ENCODE data around the gene C6orf47. TPM values are rescaled to one million over a fixed set of nuclear protein-coding genes. Genes with fewer than 3 reads are reported as not detected.
A peak's percentile ranks its signal among the peaks of the same experiment; 100 is the strongest.

The C6orf47 gene
- polyA plus RNA-seq, 4 donors: 20.0 to 22.5 (median 20.7) TPM

DNA sequence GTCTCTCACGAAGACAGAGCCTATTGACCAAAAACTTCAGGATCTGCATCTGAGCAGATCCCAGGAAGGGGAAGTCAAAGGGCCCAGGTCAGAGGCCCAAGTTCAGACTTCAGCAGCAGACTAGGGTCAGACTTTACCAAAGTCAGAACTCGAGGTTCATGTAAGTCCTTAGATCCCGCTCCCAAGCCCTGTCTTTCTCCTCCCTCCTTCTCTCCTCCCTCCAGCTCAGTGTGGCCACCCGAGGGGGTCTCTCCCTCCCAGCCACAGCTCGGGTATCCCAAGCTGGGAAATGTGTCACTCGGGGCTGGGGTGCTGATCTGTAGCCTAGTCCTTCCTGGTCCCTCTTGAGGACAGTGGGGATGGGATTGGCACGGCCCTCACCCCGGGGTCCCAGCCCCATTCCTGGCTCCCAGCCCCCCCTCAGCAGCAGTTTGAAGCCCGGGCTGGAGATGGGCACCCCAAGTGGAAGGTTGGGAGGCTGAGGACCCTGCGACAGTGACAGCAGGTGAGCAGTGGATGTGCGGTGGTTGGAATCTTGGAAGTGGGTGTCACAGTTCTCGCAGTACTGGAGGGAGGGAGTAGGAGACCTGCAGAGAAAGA, 1.6 kb upstream of the C6orf47 start:
- DNase-seq (ENCODE audit: low read depth in 4 of 4, low spot score in 3 of 4): no peak

DNA sequence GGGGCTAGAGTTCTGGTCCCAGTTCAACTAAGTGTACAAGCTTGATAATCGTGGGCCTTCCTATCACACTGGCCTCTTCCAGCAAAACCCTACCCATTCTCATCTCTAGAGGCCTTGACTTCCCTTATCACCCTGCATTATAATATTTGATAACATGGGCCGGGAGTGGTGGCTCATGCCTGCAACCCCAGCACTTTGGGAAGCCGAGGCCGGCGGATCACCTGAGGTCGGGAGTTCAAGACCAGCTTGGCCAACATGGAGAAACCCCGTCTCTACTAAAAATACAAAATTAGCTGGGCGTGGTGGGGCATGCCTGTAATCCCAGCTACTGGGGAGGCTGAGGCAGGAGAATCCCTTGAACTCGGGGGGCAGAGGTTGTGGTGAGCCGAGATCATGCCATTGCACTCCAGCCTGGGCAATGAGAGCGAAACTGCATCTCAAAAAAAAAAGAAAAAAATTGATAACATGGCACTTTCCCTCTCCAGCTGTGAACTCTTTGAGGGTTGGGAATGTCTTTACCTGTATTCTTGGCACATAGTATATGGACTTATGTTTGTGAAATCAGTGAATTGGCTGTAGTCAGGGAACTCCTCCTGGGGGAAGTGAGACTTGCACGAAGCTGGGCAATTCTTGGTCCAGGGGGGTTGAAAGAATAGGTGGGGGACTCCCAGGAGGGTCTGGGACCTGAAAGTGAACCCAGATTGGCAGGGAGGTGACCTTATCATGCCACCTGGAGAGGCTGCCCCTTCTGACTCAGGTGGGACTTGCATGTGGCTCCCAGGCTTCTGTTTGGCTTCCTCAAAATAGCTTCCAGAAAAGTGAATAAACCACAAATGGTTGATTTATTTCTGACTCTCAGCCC, 915 bp upstream of the C6orf47 start:
- DNase-seq (ENCODE audit: low read depth in 4 of 4, low spot score in 3 of 4): no peak

GRCh38 chr6:31659649-31660380, 763 bp downstream of the C6orf47 start:
- DNase-seq (ENCODE audit: low read depth in 4 of 4, low spot score in 3 of 4): no peak

GRCh38 chr6:31658983-31659648, 1.5 kb downstream of the C6orf47 start:
- no peak for DNase-seq (ENCODE audit: low read depth in 4 of 4, low spot score in 3 of 4)

DNA sequence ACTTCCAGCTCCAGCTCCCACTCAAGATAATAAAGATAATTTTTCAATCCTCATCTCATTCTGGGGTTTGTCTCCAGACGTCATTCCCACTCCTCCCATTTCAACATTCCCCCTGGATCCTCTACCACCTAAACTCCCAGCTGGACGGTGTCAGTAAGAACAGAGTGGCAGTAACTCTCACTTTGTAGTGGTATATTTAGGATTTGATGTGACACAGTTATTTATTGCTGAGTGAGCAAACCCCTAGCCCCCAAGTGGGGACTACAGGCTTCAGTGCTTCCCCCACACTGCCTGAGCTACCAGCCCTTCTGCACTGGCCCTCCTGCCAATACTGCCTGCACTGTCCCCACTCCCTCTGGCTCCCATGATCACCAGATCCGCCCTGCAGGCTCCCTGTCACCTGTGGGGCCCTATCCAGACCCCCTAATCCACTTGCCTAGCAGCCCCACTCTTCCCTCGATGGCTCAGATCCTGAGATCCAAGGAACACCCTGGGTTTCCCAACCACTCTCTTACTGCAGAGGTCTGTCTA, 2.4 kb downstream of the C6orf47 start:
- DNase-seq (ENCODE audit: low read depth in 4 of 4, low spot score in 3 of 4): no peak

DNA sequence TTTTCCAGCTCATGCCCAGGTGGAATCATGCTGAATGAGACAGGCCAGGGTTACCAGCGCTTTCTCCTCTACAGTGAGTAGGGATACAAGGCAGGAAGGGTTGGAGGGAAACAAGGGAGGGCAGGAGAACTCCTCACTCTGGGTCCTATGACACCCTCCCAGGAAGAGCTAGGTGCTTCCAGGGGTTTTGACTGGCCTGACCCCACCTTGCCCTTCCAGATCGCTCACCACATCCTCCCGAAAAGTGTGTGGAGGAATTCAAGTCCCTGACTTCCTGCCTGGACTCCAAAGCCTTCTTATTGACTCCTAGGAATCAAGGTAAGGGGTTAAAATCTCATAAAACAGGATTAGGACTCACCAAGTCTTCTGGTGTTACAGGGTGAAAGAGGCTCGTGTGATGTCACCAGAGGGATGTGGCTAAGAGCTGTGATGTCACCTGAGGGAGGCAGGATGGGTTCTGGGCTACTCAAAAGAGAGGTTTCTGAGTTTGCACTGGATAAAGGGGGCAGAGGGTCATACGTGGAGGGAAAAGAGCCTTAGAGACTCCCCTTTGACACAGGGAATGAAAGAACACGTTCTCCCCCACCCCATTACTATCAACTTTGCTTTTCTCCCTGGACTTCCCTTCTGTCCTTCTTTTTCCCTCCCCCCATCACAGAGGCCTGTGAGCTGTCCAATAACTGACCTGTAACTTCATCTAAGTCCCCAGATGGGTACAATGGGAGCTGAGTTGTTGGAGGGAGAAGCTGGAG, 3.0 kb downstream of the C6orf47 start:
- no peak for DNase-seq (ENCODE audit: low read depth in 4 of 4, low spot score in 3 of 4)

- DNase-seq (ENCODE audit: low read depth in 4 of 4, low spot score in 3 of 4): no peak
Measured at GRCh38 chr6:31655349-31656237, 5.0 kb downstream of the C6orf47 start, which contains the start of gene APOM. TSS of gene APOM (plus strand) at chr6:31655894. CDS start at chr6:31655967, 73 bp downstream.

DNA sequence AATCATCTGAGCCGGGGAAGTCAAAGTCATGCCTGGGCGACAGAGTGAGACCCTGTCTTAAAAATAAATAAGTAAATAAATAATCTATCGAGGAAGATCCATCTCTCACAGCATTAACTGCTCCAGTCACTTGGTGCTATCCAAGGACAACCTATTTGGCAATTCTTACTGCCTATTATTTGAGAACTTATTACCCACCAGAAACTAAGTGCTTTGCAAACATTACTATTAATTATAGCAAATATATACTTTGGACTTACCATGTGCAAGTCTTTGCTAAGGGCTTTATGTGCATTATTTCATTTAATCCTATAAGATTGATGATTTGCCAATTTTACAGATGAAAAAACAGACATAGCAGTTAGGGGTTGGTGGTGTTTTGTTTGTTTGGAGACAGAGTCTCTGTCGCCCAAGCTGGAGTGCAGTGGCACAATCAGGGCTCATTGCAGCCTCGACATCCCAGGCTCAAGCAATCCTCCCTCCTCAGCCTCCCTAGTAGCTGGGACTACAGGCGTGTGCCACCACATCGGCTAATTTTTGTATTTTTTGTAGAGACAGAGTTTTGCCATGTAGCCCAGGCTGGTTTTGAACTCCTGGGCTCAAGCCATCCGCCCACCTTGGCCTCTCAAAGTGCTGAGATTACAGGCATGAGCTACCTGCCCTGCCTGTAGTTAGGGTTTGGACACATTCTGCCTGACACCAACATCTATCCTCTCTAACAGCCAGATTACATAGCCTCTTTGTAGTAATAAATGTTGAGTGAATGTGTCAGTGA, 5.8 kb downstream of the C6orf47 start:
- DNase-seq (ENCODE audit: low read depth in 4 of 4, low spot score in 3 of 4): no peak

- DNase-seq (ENCODE audit: low read depth in 4 of 4, low spot score in 3 of 4): no peak
Measured at GRCh38 chr6:31652925-31653724, 7.5 kb downstream of the C6orf47 start.

DNA sequence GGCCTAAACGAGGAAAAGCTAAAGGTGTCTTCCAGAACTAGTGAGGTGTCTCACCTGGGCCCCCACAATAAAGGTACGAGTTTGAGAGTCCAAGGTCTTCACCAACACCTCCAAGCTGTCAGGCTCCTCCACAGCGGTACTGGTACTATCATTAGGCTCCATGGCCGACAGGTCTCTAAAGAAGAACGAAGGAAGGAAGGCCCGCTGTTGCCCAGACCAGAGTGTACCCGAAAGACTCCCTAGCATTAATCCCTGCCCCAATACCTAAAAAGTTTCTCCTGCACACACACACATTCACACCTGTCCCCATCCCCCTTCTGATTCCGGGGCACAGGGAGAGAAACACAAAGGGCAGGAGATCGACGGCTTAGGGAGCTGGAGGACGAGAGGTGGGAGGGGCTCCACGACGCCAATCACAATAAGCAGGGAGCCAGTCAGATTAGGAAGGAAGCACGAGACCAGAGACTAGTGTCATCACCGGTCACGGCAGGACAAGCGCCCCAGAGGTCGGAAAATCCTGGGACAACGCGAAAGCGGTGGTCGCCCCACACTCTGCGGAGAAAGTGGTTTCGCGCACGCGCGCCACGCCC, 8.9 kb downstream of the C6orf47 start:
- DNase-seq (ENCODE audit: low read depth in 4 of 4, low spot score in 3 of 4): peak in 1 of 4 donors; percentile 56

DNA sequence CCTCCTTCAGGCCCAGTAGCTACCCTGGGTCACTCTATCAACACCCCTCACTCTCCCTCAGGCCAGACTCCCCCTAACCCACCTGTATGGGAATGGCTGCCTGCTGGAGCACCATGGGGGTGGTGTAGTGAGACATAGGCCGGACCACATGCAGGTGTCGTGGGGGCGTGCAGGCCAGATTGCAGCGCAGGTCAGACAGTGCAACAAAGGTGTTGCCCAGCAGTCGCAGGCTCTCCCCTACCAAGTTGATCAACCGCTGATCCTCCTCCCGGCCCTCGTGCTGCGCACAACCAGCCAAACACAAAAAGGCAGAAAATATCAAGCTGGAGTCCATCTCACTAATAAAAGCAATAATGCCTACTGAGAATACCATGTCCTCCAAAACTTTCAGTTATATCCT, 15.3 kb downstream of the C6orf47 start:
- DNase-seq (ENCODE audit: low read depth in 4 of 4, low spot score in 3 of 4): no peak

- DNase-seq (ENCODE audit: low read depth in 4 of 4, low spot score in 3 of 4): no peak
Measured at GRCh38 chr6:31643818-31644454, 16.6 kb downstream of the C6orf47 start.

GRCh38 chr6:31642798-31643570, 17.6 kb downstream of the C6orf47 start:
- DNase-seq (ENCODE audit: low read depth in 4 of 4, low spot score in 3 of 4): no peak

DNA sequence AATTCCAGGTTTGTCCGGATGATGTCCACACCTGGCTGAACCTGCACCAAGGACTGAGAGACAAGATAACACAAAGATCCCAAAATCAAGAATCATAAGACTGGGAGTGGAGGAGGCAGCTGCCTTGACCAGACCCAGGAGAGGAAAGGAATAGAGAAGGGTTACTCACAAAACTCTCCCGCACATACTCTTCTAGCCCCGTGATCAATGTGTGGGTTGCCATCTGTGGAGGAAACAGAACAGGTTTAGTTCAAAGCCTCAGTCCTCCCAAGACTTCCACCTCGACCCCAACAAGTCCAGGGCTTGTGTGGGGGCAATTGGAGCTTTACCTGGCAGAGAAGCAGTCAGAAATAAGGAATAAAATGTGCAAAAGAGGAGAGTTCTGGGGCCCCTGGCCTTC, 19.2 kb downstream of the C6orf47 start:
- DNase-seq (ENCODE audit: low read depth in 4 of 4, low spot score in 3 of 4): no peak

GRCh38 chr6:31640612-31641011, 20.0 kb downstream of the C6orf47 start:
- no peak for DNase-seq (ENCODE audit: low read depth in 4 of 4, low spot score in 3 of 4)

GRCh38 chr6:31639449-31639861, 21.1 kb downstream of the C6orf47 start:
- DNase-seq (ENCODE audit: low read depth in 4 of 4, low spot score in 3 of 4): no peak

Data from right renal pelvis (tissue), 4 donors.